Stimulated activated CD4-positive, alpha-beta T cell treated with anti-CD3 and anti-CD28 coated beads, Interleukin-1b, Interleukin-23, amount 100 ng/mL, for 4 hours (primary cell): ENCODE measurements around the gene KCNN3.

ENCODE experiments used
- DNase-seq, 2 donors: peaks; one replicate each; pipeline ENCODE4 v3.0.0-alpha.2; 2020; ENCODE audit warnings: low read depth in 2 of 2

Gene KCNN3

GRCh38 chr1:154841384-154841783, 28.7 kb downstream of the KCNN3 start:
- no peak for DNase-seq

DNA sequence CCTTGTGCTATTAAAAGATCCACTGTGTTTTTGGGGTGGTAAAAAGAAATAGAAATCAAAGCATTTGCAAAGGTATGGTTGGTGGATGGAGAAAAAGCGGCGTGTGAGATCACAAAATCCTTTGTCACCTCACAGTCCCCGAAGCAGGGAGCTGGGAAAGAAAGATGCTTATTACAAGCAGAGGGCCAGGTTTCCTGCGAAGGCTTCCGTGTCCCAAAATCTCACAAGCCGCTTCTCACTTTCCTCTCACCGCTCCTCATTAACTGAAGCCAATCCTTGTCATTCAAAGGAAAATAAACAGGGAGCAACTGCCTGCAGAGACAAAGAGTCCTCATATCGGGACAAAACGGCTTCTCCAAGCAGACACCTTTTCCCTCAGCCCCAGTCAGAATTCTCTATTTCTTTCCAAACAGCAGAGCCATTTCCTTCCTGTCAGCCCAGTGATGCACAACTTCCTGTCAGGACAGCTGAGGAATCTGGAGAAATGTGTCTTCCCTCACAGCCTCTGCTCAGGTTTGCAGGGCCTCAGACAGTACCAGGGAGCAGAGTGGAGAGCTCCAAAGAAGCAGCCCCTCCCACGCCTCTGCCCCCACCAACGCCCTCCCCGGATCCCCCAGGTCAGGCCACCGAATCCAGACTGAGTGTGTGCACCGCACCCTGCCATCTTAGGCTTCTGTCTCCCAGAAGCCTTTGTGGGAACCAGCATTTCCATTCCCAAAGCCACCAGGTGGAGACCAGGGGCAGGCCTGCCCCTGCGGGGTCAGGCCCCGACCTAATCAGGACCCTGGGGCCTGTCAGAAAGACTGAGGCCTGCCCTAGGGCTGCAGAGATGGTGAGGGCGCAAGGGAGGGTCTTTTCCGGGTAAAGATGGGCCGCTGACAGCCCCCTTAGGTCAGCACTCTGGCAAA, 29.6 kb downstream of the KCNN3 start:
- no peak for DNase-seq

DNA sequence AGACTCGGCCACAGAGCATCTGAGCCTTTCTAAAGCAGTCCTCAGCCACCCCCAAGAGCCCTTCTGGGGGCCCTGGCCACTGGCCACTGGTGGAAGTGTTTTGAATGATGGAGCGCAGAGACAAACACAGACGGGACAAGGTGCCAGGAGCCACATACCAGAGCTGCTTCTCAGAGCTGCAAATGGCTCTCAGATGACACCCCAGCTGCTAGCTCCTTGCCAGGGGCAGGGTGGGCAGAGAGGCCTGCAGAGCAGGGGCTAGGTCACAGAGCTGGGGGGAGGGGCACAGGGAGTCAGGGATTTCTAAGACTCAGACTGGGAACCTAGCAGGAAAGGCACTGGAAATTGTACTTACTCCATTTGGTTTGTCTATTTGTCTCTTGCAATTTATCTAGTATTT, 30.4 kb downstream of the KCNN3 start:
- DNase-seq: no peak

DNA sequence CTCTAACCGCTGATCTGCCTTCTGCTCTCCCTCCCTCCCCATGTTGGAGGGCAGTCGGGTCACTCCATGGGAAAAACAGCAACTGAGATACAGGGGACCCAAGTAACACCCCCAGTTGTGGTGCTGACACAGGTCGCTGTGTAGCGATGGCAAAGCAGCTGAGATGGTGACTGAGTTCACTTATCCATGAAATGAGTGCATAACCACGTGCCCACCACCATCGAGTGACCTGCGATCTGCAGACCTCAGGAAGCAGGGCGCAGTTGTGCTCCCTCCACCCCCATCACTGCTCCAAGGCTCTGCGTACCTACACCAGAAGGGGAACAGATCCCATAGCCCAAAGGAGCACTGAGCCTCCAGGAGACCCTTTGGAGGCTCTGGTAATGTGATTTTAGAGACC, 31.1 kb downstream of the KCNN3 start:
- no peak for DNase-seq

DNA sequence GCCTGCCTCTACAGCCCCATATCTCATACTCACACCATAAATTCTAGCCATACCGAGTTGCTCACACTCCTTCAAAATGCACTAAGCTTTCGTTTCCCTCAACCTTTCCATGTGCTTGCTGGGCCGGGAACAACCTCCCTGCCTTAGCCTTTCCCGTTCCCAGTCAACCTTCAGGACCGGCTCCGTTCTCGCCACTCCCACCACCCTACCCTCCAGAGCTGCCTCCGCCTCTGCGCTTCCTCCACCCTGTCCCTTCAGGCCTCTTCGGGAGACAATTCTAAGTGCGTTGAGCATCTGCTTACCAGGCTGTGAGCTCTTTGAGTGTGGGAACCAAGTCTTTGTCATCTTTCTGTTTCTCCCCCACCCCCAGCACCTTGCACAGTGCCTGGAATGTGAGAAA, 31.6 kb downstream of the KCNN3 start:
- DNase-seq: no peak

DNA sequence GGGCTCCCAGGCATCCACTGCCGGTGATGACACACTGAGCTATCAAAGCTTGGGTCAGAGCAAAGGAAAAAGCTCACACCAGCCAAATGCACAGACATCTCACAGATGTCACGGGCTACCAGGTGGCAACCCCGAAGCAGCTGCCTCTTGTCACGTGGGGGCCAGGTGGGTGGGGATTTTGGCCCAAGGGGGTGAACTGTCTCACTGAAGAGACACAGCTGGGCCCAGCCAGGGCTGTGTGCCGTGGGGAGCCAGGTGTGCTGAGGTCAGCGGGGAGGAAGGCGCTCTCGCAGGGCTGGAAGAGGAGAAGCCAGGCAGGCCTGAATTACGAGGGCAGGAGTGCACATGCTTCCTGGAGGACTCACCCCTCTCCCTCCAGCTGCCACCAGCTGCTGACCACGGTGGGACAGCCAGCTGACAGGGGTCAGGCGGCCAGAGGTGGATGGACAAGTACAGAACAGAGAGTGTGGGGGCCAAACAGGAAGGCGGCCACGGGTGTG, 32.4 kb downstream of the KCNN3 start:
- no peak for DNase-seq

DNA sequence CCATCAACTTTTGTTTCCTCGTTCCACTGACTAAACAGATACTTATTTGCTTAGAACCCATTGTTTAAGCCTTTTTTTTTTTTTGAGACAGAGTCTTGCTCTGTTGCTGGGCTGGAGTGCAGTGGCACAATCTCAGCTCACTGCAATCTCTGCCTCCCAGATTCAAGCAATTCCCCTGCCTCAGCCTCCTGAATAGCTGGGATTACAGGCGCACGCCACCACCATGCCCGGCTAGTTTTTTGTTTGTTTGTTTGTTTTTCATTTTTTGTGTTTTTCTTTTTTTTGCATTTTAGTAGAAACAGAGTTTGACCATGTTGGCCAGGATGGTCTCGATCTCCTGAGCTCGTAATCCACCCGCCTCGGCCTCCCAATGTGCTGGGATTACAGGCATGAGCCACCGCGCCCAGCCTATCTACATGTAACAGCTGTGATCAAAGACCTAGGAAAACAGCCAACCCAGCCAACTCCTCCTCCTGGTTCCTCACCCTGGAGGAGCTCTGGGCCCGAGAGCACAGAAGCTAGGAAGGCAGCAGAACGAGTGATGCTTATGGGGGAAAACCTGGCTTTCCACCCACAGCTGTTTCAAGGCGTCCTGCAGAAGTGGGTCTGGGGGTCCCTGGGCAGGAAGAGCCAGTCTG, 32.9 kb downstream of the KCNN3 start:
- DNase-seq: no peak

DNA sequence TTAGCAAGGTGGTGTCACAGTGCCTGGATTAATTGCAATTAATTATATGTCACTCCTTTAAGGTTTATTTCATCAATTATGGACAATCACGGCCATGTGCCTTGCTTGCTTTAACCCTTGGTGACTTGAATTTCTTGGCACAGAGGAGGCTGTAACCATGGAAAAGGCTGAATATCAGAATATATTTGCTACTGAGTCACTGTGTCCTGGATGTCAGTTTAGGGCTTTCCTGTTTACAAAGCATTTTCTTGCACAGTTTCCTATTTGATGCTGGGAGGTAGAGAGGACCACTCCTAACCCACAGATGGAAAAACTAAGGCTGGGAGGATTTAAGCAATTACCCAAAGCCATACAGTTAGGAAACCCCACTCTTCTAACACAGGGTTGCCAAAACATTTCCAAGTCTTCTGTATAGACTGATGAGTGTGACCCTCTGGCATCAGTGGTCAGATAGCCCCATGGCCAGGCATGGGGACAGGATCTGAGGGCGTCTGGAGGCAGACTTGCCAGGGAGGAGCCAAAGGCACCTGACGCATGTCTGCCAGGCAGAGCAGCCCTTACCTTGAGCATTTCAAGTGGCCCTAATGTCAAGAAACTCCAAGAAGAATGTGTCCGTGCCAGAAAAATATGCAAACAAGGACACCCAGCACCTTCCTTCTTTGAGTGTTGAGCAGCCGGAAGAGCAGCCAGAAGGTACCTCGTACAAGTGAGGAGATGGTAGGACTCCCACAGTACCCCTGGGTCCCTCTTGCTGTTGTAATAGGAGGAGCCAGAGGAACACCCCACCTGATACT, 34.4 kb downstream of the KCNN3 start:
- no peak for DNase-seq

GRCh38 chr1:154833841-154834240, 36.2 kb downstream of the KCNN3 start:
- no peak for DNase-seq

GRCh38 chr1:154833209-154833608, 36.9 kb downstream of the KCNN3 start:
- no peak for DNase-seq

GRCh38 chr1:154832384-154832783, 37.7 kb downstream of the KCNN3 start:
- DNase-seq: no peak

DNA sequence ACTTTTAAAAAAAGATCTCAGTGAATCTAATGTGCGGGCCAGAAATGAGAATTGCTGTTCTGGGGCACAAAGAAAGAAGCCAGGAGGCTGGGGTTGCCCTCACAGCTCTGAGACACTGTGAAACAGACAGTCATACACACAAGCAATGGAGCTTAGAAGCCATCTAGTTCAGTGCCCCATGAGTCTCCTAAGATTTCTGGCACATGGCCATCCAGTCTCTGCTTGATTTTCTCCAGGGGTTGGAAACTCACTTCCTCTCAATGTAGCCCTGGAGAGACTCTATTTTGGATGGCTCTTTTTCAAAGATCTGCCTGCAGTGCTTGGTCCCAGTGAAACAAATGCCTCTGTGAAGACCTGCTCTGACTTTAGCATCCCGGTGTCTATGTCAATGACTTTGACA, 38.6 kb downstream of the KCNN3 start:
- DNase-seq: no peak

- no peak for DNase-seq
These were observed 41.0 kb downstream of the KCNN3 start for GRCh38 chr1:154829062-154829461.

DNA sequence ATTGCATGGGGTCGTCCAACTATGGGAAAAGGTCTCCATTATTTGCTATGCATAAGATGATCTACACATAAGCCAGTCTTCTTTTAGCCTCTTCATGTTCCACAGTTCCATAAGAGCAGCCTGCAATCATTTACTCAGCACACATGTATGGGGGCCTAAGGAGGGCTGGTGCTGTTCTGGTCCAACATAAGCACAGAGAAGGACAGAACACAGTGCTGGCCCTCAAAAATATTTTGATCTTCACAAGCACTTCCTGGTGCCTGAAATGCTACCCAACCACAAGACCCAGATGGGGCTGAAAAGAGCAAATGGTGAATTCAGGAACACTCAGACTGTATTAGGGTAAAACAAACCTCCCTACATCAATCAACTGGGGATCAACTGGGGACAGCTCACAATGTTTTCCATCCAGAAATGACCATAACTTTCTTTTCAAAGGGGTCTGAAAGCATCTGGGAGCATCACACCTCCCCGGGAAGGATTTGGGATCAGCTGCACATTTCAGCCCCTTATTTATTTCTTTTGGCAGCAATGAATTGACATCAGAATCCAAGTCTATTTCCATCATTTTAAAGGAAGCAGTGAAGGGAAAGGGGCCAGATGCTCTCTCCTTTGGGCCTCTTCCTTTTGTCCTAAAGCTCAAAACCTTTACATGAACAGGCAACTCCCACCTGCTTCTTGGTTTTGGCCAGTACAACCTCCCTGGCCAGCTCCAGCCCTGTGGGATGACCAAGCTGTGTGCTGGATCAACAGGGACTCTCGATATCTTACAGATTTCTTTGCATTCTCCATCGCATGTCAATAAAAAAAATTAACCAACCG, 45.7 kb downstream of the KCNN3 start:
- no peak for DNase-seq

- no peak for DNase-seq
These were observed 47.4 kb downstream of the KCNN3 start for GRCh38 chr1:154822717-154823116.

DNA sequence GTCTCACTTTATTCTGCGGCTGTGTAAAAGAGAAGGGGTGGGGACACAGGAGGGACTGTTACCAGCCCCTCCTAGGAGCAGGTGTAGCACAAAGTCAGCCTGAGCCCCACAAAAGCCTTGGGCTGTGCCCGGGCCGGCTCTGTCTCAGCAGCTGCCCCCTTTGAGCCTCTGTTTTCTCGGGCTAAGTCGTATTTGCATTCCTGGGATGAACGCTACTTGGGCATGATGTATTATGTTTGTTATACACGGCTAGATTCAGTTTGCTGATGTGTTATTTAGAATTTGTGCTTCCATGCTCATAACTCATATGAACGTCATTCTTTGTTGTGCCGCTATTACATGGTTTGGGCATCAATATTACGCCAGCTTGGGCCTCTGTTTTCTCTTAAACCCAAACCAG, 47.8 kb downstream of the KCNN3 start:
- no peak for DNase-seq

DNA sequence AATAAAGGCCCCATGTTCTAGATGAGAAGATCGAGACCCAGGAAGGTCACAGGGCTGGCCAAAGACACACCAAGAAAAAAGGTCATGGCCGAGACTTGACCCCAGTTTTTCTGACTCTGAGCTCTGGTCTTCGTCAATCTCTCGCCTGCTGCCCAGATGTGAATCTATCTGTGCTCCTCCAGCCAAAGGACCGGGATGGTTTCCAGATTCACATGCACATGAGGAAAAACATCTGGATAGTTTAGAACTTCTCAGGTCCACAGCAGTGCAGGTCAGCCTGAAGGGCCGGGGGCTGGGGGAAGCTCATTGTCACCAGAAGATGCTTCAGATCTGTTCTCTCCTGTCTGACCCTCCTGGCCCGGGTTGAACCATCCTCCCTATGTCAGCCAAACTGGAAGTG, 49.0 kb downstream of the KCNN3 start:
- no peak for DNase-seq

DNA sequence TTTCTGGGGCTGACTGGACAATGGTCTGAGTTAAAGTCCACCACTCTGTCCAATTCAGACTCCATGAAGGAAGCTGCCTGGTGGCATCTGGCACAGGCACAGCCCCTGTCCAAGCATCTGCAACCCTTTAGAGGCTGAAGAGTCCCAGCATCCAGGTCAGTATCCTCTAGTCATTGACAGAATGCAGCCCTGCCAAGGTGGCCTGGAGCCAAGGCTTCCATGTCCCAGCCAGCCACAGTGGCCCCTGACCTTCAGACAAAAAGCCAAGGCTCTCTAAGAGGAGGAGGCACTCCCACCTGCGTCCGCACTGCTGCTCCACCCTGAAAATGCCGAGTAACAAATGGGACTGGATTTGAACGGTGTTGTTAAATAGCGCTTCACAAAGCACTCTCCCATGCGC, 49.4 kb downstream of the KCNN3 start:
- no peak for DNase-seq

- no peak for DNase-seq
These were observed 50.2 kb downstream of the KCNN3 start for GRCh38 chr1:154819628-154820590.

- DNase-seq: no peak
These were observed 51.2 kb downstream of the KCNN3 start for GRCh38 chr1:154818911-154819310.
